Measurements from ENCODE around the gene PROM1. TPM values are rescaled to one million over a fixed set of nuclear protein-coding genes. Genes with fewer than 3 reads are reported as not detected.
A peak's percentile ranks its signal among the peaks of the same experiment; 100 is the strongest.

Gene PROM1
- total RNA-seq, 2 experiments from 2014 or later = not detected

GRCh38 chr4:16027114-16027513, 56.7 kb downstream of the PROM1 start:
- H3K4me1 ChIP-seq (ENCODE audit: insufficient read depth, low read length) = no peaks in the 10 kb centered on the region
- POLR2A ChIA-PET = no interaction called here
- no peak for ATAC-seq (ENCODE audit: poor library complexity)

GRCh38 chr4:16026160-16026761, 57.6 kb downstream of the PROM1 start:
- H3K27me3 ChIP-seq (ENCODE audit: control insufficient read depth in 1 of 2, insufficient read depth in 2 of 2, low read length in 2 of 2) = peaks cover 0 to 2% of the 10 kb centered on the region in 2 experiments
- peak; percentile 96 for TF ChIP-seq CTCF (IDR thresholded peaks at IDR 0.05)
- intact Hi-C loops (cut with DNase I, micrococcal nuclease) = loop anchor here (1.0 to 10.0 kb wide), 8 partner anchors 171 to 1421 kb away; no protein-coding TSS in a partner anchor
- DNase-seq = peak in 5 of 14 experiments; percentile 3 to 78 (median 65)
- ChIA-PET POLR2A (no interaction called here), CTCF (interaction anchor here (1.0 to 1.5 kb wide), 2 partner anchors 239 to 1422 kb away, joined by 4 to 9 read pairs; no protein-coding TSS in a partner anchor)
- Mint-ChIP-seq H3K4me1 (ENCODE audit: low read depth) (no peaks in the 10 kb centered on the region), H3K27ac (no peak overlapping the region), H3K27me3 (peaks cover 14% of the 10 kb centered on the region), H3K4me3 (no peak overlapping the region), H3K9me3 (no peaks in the 10 kb centered on the region), H3K36me3 (ENCODE audit: low read depth) (no peaks in the 10 kb centered on the region)
- H3K4me3 ChIP-seq (ENCODE audit: low read length) = no peak overlapping the region
- no peak overlapping the region for H3K27ac ChIP-seq (ENCODE audit: low read depth in 1 of 2, low read length in 2 of 2)
- no peaks in the 10 kb centered on the region for H3K4me1 ChIP-seq (ENCODE audit: insufficient read depth, low read length)
- no peak for ATAC-seq (ENCODE audit: poor library complexity)
- no peaks in the 10 kb centered on the region for H3K36me3 ChIP-seq (ENCODE audit: insufficient read depth, low read length)
- H3K9me3 ChIP-seq (ENCODE audit: control insufficient read depth in 1 of 2, insufficient read depth in 1 of 2, low read length in 2 of 2) = no peaks in the 10 kb centered on the region

More at GRCh38 chr4:16027114-16027513, 56.7 kb downstream of the PROM1 start:
- H3K36me3 Mint-ChIP-seq (ENCODE audit: low read depth) = no peaks in the 10 kb centered on the region
- no peak for TF ChIP-seq CTCF (IDR thresholded peaks at IDR 0.05)
- DNase-seq = no peak
- no peak overlapping the region for H3K4me3 Mint-ChIP-seq
- no peaks in the 10 kb centered on the region for H3K27me3 ChIP-seq (ENCODE audit: control insufficient read depth in 1 of 2, insufficient read depth in 2 of 2, low read length in 2 of 2)
- no peak overlapping the region for H3K27ac Mint-ChIP-seq
- no peaks in the 10 kb centered on the region for H3K9me3 Mint-ChIP-seq
- H3K27ac ChIP-seq (ENCODE audit: low read depth in 1 of 2, low read length in 2 of 2) = no peak overlapping the region
- no peaks in the 10 kb centered on the region for H3K36me3 ChIP-seq (ENCODE audit: insufficient read depth, low read length)
- no peaks in the 10 kb centered on the region for H3K9me3 ChIP-seq (ENCODE audit: control insufficient read depth in 1 of 2, insufficient read depth in 1 of 2, low read length in 2 of 2)
- no peaks in the 10 kb centered on the region for H3K4me1 Mint-ChIP-seq (ENCODE audit: low read depth)
- CTCF ChIA-PET = interaction anchor here (1.7 kb wide), 1 partner anchor 240 kb away, joined by 3 read pairs; no protein-coding TSS in a partner anchor
- H3K4me3 ChIP-seq (ENCODE audit: low read length) = no peak overlapping the region
- intact Hi-C loops (cut with DNase I, micrococcal nuclease) = loop anchor here (2.0 to 10.0 kb wide), 7 partner anchors 170 to 1420 kb away; no protein-coding TSS in a partner anchor
- peaks cover 14% of the 10 kb centered on the region for H3K27me3 Mint-ChIP-seq

GRCh38 chr4:16025268-16025667, 58.6 kb downstream of the PROM1 start:
- H3K4me3 ChIP-seq (ENCODE audit: low read length) = no peak overlapping the region
- no peaks in the 10 kb centered on the region for H3K9me3 ChIP-seq (ENCODE audit: control insufficient read depth in 1 of 2, insufficient read depth in 1 of 2, low read length in 2 of 2)
- TF ChIP-seq CTCF (IDR thresholded peaks at IDR 0.05) = no peak
- DNase-seq (no peak), ATAC-seq (ENCODE audit: poor library complexity) (no peak)
- no peak overlapping the region for H3K27ac ChIP-seq (ENCODE audit: low read depth in 1 of 2, low read length in 2 of 2)
- peaks cover 14% of the 10 kb centered on the region for H3K27me3 Mint-ChIP-seq
- H3K4me1 ChIP-seq (ENCODE audit: insufficient read depth, low read length) = no peaks in the 10 kb centered on the region
- no peaks in the 10 kb centered on the region for H3K36me3 Mint-ChIP-seq (ENCODE audit: low read depth)
- H3K9me3 Mint-ChIP-seq = no peaks in the 10 kb centered on the region
- H3K27me3 ChIP-seq (ENCODE audit: control insufficient read depth in 1 of 2, insufficient read depth in 2 of 2, low read length in 2 of 2) = peaks cover 0 to 2% of the 10 kb centered on the region in 2 experiments
- intact Hi-C loops (cut with DNase I, micrococcal nuclease) = loop anchor here (5.0 to 10.0 kb wide), 5 partner anchors 180 to 1422 kb away; no protein-coding TSS in a partner anchor
- H3K4me3 Mint-ChIP-seq = no peak overlapping the region
- CTCF ChIA-PET = interaction anchor here (1.0 to 1.5 kb wide), 2 partner anchors 240 to 1423 kb away, joined by 4 to 9 read pairs; no protein-coding TSS in a partner anchor
- H3K27ac Mint-ChIP-seq = no peak overlapping the region
- no peaks in the 10 kb centered on the region for H3K36me3 ChIP-seq (ENCODE audit: insufficient read depth, low read length)
- POLR2A ChIA-PET = no interaction called here
- H3K4me1 Mint-ChIP-seq (ENCODE audit: low read depth) = no peaks in the 10 kb centered on the region
